Endothelial cell of umbilical vein (primary cell): ENCODE measurements around the gene PRCD. TPM values are rescaled to one million over a fixed set of nuclear protein-coding genes. Genes with fewer than 3 reads are reported as not detected.

Source experiments
- BruUV-seq: library from RNA; stranded (reverse); fragments of 400-500 nt; replicated peaks from 2 replicates; lab custom pipeline; 2021; lab: Mats Ljungman, UMichigan
- CTCF ChIA-PET: fragments of 300-600, 350-600 bp; sonication (Branson Sonifier 250); formaldehyde crosslinking; loops from one replicate; lab custom pipeline; 2021; ENCODE audit warnings: antibody characterized with exemption, inconsistent platforms; lab: Charles Lee
- POLR2A ChIA-PET: fragments of 300-600, 350-600 bp; sonication (Branson Sonifier 250); formaldehyde crosslinking; loops from one replicate; lab custom pipeline; 2021; ENCODE audit warnings: antibody characterized with exemption, inconsistent platforms; lab: Charles Lee
- DNase-seq: peaks from one replicate; pipeline ENCODE4 v3.0.0-alpha.2; 2011; ENCODE audit warnings: low read depth, low spot score
- FAIRE-seq: peaks from 2 replicates; lab custom pipeline; 2011; peaks lifted over from hg19 to GRCh38; lab: Jason Lieb, UNC
- H2AFZ ChIP-seq: 2 replicates; pipeline ENCODE4 v1.6.0; 2012; ENCODE audit warnings: low read depth, low read length, control low read depth, inconsistent platforms
- H3K27ac ChIP-seq: 2 replicates; pipeline ENCODE4 v1.5.1; 2011; ENCODE audit warnings: low read depth, mild to moderate bottlenecking, control low read depth, low read length, moderate library complexity; ENCODE audit not compliant: insufficient read depth
- H3K27me3 ChIP-seq, 2 experiments: 2 replicates each; pipeline versions ENCODE4 v1.6.0 to v1.6.1; 2011; ENCODE audit warnings: low read length in 2 of 2, mixed read lengths in 1 of 2; ENCODE audit not compliant: control insufficient read depth in 2 of 2, insufficient read depth in 2 of 2
- H3K36me3 ChIP-seq, 2 experiments: 2 replicates in 1 of 2; 3 replicates in 1 of 2; pipeline ENCODE4 v1.5.1; 2011; ENCODE audit warnings: low read length in 2 of 2, mild to moderate bottlenecking in 1 of 2, moderate library complexity in 1 of 2; ENCODE audit not compliant: control insufficient read depth in 2 of 2, insufficient read depth in 2 of 2; ENCODE audit errors: extremely low read depth in 1 of 2
- H3K4me1 ChIP-seq: 3 replicates; pipeline ENCODE4 v1.5.1; 2011; ENCODE audit warnings: mild to moderate bottlenecking, low read length; ENCODE audit not compliant: control insufficient read depth, insufficient read depth; ENCODE audit errors: extremely low read depth
- H3K4me2 ChIP-seq: 2 replicates; pipeline ENCODE4 v1.6.1; 2011; ENCODE audit warnings: low read length, control low read depth, mixed read lengths; ENCODE audit not compliant: insufficient read depth
- H3K4me3 ChIP-seq, 3 experiments: fragments of 200-600 bp in 1 of 3; sonication (generic), shearing (Covaris generic) in 1 of 3; replicated peaks in 1 of 3; 2 replicates each; pipeline ENCODE4 v1.5.1; 2011 to 2016; ENCODE audit warnings: control low read depth in 3 of 3, low read length in 3 of 3, mild to moderate bottlenecking in 2 of 3, inconsistent platforms in 1 of 3, low read depth in 1 of 3, moderate library complexity in 1 of 3; ENCODE audit not compliant: insufficient read depth in 1 of 3
- H3K79me2 ChIP-seq: 2 replicates; pipeline ENCODE4 v1.6.0; 2012; ENCODE audit warnings: low read length, inconsistent platforms; ENCODE audit not compliant: control insufficient read depth, insufficient read depth
- H3K9ac ChIP-seq: replicated peaks from 2 replicates; pipeline ENCODE3; 2011; ENCODE audit warnings: low read length, control low read depth; ENCODE audit not compliant: insufficient read depth; ENCODE audit errors: extremely low read depth
- H3K9me1 ChIP-seq: replicated peaks from 3 replicates; pipeline ENCODE4 v1.6.0; 2011; ENCODE audit warnings: mild to moderate bottlenecking, low read length; ENCODE audit not compliant: control insufficient read depth, insufficient read depth; ENCODE audit errors: extremely low read depth
- H3K9me3 ChIP-seq: replicated peaks from 2 replicates; pipeline ENCODE4 v1.5.1; 2012; ENCODE audit warnings: low read length, inconsistent platforms; ENCODE audit not compliant: control insufficient read depth, insufficient read depth
- H4K20me1 ChIP-seq: replicated peaks from 2 replicates; pipeline ENCODE3; 2011; ENCODE audit warnings: mild to moderate bottlenecking, low read length; ENCODE audit not compliant: control insufficient read depth, insufficient read depth; ENCODE audit errors: extremely low read depth
- EZH2 ChIP-seq: IDR thresholded peaks from 2 replicates; pipeline ENCODE4 v1.6.1; 2012; ENCODE audit warnings: borderline replicate concordance, low read depth, mild to moderate bottlenecking, moderate library complexity, low read length, inconsistent platforms; ENCODE audit not compliant: severe bottlenecking
- FOS ChIP-seq: IDR thresholded peaks from 2 replicates; pipeline ENCODE4 v1.6.1; 2011; ENCODE audit warnings: mild to moderate bottlenecking, low read length, moderate library complexity, borderline replicate concordance; ENCODE audit not compliant: insufficient read depth
- GATA2 ChIP-seq: IDR thresholded peaks from 2 replicates; pipeline ENCODE4 v1.7.0; 2011; ENCODE audit warnings: low read depth, mild to moderate bottlenecking, moderate library complexity, mixed read lengths, low read length; ENCODE audit not compliant: insufficient read length, insufficient read depth
- JUN ChIP-seq: IDR thresholded peaks from 2 replicates; pipeline ENCODE4 v1.6.1; 2011; ENCODE audit warnings: borderline replicate concordance, low read depth; ENCODE audit not compliant: insufficient read length, insufficient read depth
- MAX ChIP-seq: IDR thresholded peaks from 2 replicates; pipeline ENCODE4 v1.6.1; 2011; ENCODE audit not compliant: insufficient read depth, insufficient read length
- MYC ChIP-seq: IDR thresholded peaks from one replicate; pipeline ENCODE4 v1.6.1; 2011; ENCODE audit warnings: mild to moderate bottlenecking, low read depth, low read length
- POLR2A ChIP-seq: IDR thresholded peaks from 2 replicates; pipeline ENCODE4 v1.6.1; 2012; ENCODE audit warnings: low read depth, mild to moderate bottlenecking, control low read depth, low read length
- POLR2AphosphoS5 ChIP-seq: IDR thresholded peaks from 2 replicates; pipeline ENCODE4 v1.6.1; 2012; ENCODE audit warnings: low read depth, mild to moderate bottlenecking, control low read depth, low read length, moderate library complexity; ENCODE audit not compliant: insufficient read depth
- dilution Hi-C: fragments of 300-500 bp; cut with MboI; formaldehyde crosslinking; loops from one replicate; pipeline ENCODE4 v1.15.0; 2019; ENCODE audit warnings: low sequenced_read_pairs; ENCODE audit not compliant: extremely low pct_ligation_motif_present
- intact Hi-C: fragments of 100-400 bp; cut with micrococcal nuclease; formaldehyde crosslinking; loops from one replicate; pipeline ENCODE4 v1.10.0; 2022
- polyA plus RNA-seq, 4 experiments: library from polyadenylated mRNA; depleted of rRNA in 3 of 4; stranded (reverse) in 3 of 4; unstranded in 1 of 4; fragments of >200 nt; gene quantifications; 2 replicates each; pipeline versions ENCODE4 v1.2.1 to v1.2.3, GENCODE V29; 2011 to 2012; ENCODE audit warnings: missing spikeins in 1 of 4
- total RNA-seq: library from RNA; stranded (reverse); gene quantifications from 2 replicates; pipeline ENCODE4 v1.2.3, GENCODE V29; 2021
- TF ChIP-seq, protein P1 (sequence below), 2 donors: IDR thresholded peaks; 1 replicate in 1 of 2; 2 replicates in 1 of 2; pipeline ENCODE4 v1.5.1; 2011; ENCODE audit warnings: low read length in 2 of 2, mild to moderate bottlenecking in 2 of 2, moderate library complexity in 2 of 2, control low read depth in 1 of 2, inconsistent platforms in 1 of 2, low read depth in 1 of 2; ENCODE audit not compliant: insufficient read depth in 1 of 2; ENCODE audit errors: extremely low read depth in 1 of 2

Gene PRCD
- total and polyA plus RNA-seq, 2 donors (not counting 3 experiments of a cell fraction or from before 2014, with no cell fraction given), result not detected

GRCh38 chr17:76495663-76496400, 44.0 kb upstream of the PRCD start:
- TF ChIP-seq JUN (no peak), EZH2 (no peak), MAX (no peak), MYC (no peak), FOS (no peak), POLR2A (no peak), GATA2 (no peak), POLR2AphosphoS5 (no peak)
- TF ChIP-seq, protein P1, sequence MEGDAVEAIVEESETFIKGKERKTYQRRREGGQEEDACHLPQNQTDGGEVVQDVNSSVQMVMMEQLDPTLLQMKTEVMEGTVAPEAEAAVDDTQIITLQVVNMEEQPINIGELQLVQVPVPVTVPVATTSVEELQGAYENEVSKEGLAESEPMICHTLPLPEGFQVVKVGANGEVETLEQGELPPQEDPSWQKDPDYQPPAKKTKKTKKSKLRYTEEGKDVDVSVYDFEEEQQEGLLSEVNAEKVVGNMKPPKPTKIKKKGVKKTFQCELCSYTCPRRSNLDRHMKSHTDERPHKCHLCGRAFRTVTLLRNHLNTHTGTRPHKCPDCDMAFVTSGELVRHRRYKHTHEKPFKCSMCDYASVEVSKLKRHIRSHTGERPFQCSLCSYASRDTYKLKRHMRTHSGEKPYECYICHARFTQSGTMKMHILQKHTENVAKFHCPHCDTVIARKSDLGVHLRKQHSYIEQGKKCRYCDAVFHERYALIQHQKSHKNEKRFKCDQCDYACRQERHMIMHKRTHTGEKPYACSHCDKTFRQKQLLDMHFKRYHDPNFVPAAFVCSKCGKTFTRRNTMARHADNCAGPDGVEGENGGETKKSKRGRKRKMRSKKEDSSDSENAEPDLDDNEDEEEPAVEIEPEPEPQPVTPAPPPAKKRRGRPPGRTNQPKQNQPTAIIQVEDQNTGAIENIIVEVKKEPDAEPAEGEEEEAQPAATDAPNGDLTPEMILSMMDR (IDR thresholded peaks at IDR 0.05; ENCODE audit: extremely low read depth in 1 of 2, insufficient read depth in 1 of 2, low read depth in 1 of 2, low read length in 2 of 2), result no peak
- Histone ChIP-seq H3K27me3 (no peaks in the 10 kb centered on the region), H4K20me1 (no peaks in the 10 kb centered on the region), H3K4me2 (no peak overlapping the region), H3K9me1 (no peaks in the 10 kb centered on the region), H2AFZ (no peak overlapping the region), H3K79me2 (peaks cover 19% of the 10 kb centered on the region), H3K27ac (no peak overlapping the region), H3K4me1 (peaks cover 53% of the 10 kb centered on the region), H3K4me3 (no peak overlapping the region), H3K36me3 (no peaks in the 10 kb centered on the region), H3K9ac (no peak overlapping the region), H3K9me3 (no peaks in the 10 kb centered on the region)
- DNase-seq (no peak), FAIRE-seq (no peak)
- no TSS peak for BruUV-seq
- ChIA-PET CTCF (no interaction called here), POLR2A (no interaction called here)
- intact Hi-C loops, result no loop called here
- dilution Hi-C loops, result no loop called here
